ENCODE measurements around the gene EPHB2.

Gene EPHB2

GRCh38 chr1:22801761-22802160, 91.1 kb downstream of the EPHB2 start:
- Histone ChIP-seq H3K36me3 (ENCODE audit: control insufficient read depth, insufficient read depth, low read length) (no peaks in the 10 kb centered on the region), H3K4me3 (replicated peaks; ENCODE audit: low read depth, low read length) (no peak overlapping the region), H3K27me3 (replicated peaks; ENCODE audit: control insufficient read depth, insufficient read depth, low read length) (peaks cover 3% of the 10 kb centered on the region)
- TF ChIP-seq CTCF (IDR thresholded peaks at IDR 0.05; ENCODE audit: insufficient read depth, low read length, poor library complexity, severe bottlenecking) = no peak
- DNase-seq (ENCODE audit: extremely low read depth, insufficient read length) = no peak

DNA sequence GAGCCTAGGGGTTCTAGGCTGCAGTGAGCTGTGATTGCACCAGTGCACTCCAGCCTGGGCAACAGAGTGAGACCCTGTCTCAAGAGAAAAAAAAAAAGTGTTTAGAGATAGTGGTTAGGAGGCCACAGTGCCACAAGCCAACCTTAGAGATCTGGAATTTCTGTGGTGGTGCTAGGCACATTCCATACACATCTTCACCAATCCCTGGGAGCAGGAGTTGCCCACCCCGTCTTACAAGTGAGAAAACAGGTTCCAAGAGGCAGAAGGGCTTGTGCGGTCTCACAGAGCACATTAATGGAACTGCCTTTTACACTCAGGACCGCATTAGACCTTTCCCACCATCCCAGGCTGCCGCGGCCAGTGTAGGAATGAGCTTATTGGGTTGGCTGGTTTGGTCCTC, 93.2 kb downstream of the EPHB2 start:
- no peak for DNase-seq (ENCODE audit: extremely low read depth, insufficient read length)
- no peak for TF ChIP-seq CTCF (IDR thresholded peaks at IDR 0.05; ENCODE audit: insufficient read depth, low read length, poor library complexity, severe bottlenecking)
- Histone ChIP-seq H3K36me3 (ENCODE audit: control insufficient read depth, insufficient read depth, low read length) (no peaks in the 10 kb centered on the region), H3K4me3 (replicated peaks; ENCODE audit: low read depth, low read length) (no peak overlapping the region), H3K27me3 (replicated peaks; ENCODE audit: control insufficient read depth, insufficient read depth, low read length) (peaks cover 3% of the 10 kb centered on the region)

DNA sequence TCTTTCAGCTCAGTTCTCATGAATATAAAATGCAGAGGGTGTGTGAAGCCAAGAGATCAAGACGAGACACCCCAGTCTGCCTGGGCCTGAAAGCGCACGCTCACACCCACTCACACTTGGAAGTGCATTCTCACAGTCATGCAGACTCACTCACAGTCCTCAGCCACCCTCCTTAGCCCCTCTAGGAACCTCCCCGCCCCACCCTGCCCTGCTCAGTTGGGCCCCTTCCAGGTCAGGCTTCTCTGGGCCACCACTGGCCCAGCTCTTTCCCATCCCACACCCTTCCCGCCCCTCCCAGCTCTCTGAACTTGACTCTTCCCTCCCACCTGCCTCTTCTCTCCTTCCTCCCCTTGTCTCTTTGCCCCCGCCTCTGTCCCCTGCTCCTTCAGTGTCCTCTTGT, 93.8 kb downstream of the EPHB2 start:
- no peak for DNase-seq (ENCODE audit: extremely low read depth, insufficient read length)
- Histone ChIP-seq H3K4me3 (replicated peaks; ENCODE audit: low read depth, low read length) (no peak overlapping the region), H3K27me3 (replicated peaks; ENCODE audit: control insufficient read depth, insufficient read depth, low read length) (peaks cover 3% of the 10 kb centered on the region), H3K36me3 (ENCODE audit: control insufficient read depth, insufficient read depth, low read length) (no peaks in the 10 kb centered on the region)
- TF ChIP-seq CTCF (IDR thresholded peaks at IDR 0.05; ENCODE audit: insufficient read depth, low read length, poor library complexity, severe bottlenecking) = no peak

GRCh38 chr1:22804969-22805671, 94.5 kb downstream of the EPHB2 start:
- Histone ChIP-seq H3K36me3 (ENCODE audit: control insufficient read depth, insufficient read depth, low read length) (no peaks in the 10 kb centered on the region), H3K27me3 (replicated peaks; ENCODE audit: control insufficient read depth, insufficient read depth, low read length) (no peaks in the 10 kb centered on the region; the same call in 1 of the 2 replicates), H3K4me3 (replicated peaks; ENCODE audit: low read depth, low read length) (no peak overlapping the region)
- no peak for DNase-seq (ENCODE audit: extremely low read depth, insufficient read length)
- no peak for TF ChIP-seq CTCF (IDR thresholded peaks at IDR 0.05; ENCODE audit: insufficient read depth, low read length, poor library complexity, severe bottlenecking)

DNA sequence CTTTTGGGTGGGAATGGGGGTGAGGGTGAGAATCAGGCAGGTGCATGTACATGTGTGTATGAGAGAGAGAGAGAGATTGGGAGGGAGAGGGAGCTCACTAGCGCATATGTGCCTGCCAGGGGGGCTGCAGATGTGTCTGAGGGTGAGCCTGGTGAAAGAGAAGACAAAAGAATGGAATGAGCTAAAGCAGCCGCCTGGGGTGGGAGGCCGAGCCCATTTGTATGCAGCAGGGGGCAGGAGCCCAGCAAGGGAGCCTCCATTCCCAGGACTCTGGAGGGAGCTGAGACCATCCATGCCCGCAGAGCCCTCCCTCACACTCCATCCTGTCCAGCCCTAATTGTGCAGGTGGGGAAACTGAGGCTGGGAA, 95.0 kb downstream of the EPHB2 start:
- DNase-seq (ENCODE audit: extremely low read depth, insufficient read length) = no peak

More for the DNA sequence above, 95.0 kb downstream of the EPHB2 start:
- Histone ChIP-seq H3K36me3 (ENCODE audit: control insufficient read depth, insufficient read depth, low read length) (no peaks in the 10 kb centered on the region), H3K27me3 (replicated peaks; ENCODE audit: control insufficient read depth, insufficient read depth, low read length) (no peaks in the 10 kb centered on the region; the same call in 1 of the 2 replicates), H3K4me3 (replicated peaks; ENCODE audit: low read depth, low read length) (no peak overlapping the region)
- no peak for TF ChIP-seq CTCF (IDR thresholded peaks at IDR 0.05; ENCODE audit: insufficient read depth, low read length, poor library complexity, severe bottlenecking)

Measured in GM06990 (cell line).